Fibroblast of villous mesenchyme (primary cell): ENCODE measurements around the gene KRT15. TPM values are rescaled to one million over a fixed set of nuclear protein-coding genes. Genes with fewer than 3 reads are reported as not detected.

ENCODE experiments used
- DNase-seq: peaks from one replicate; pipeline ENCODE4 v3.0.0-alpha.2; 2010; ENCODE audit warnings: low read depth
- H3K4me3 ChIP-seq: 2 replicates; pipeline ENCODE4 v1.5.1; 2011; ENCODE audit warnings: low read depth, mild to moderate bottlenecking, low read length
- CTCF ChIP-seq: IDR thresholded peaks from 2 replicates; pipeline ENCODE4 v1.5.1; 2012; ENCODE audit warnings: low read depth, mild to moderate bottlenecking, low read length; ENCODE audit not compliant: insufficient read depth
- total RNA-seq: library from RNA; depleted of rRNA; stranded (reverse); fragments of >200 nt; gene quantifications from 2 replicates; pipeline ENCODE4 v1.2.3, GENCODE V29; 2012

Gene KRT15
- total RNA-seq, 1 donor = 0.43 TPM

GRCh38 chr17:41513168-41513547 is 5.5 kb downstream of the KRT15 start:
- no peak for TF ChIP-seq CTCF
- DNase-seq = no peak
- H3K4me3 ChIP-seq = no peak overlapping the region

GRCh38 chr17:41512546-41513167 is 6.0 kb downstream of the KRT15 start:
- DNase-seq = no peak
- no peak overlapping the region for H3K4me3 ChIP-seq
- TF ChIP-seq CTCF = no peak

- no peak for TF ChIP-seq CTCF
- DNase-seq = no peak
- H3K4me3 ChIP-seq = no peak overlapping the region
Measured at GRCh38 chr17:41511716-41512115, 7.0 kb downstream of the KRT15 start.

GRCh38 chr17:41511116-41511515 is 7.6 kb downstream of the KRT15 start:
- no peak overlapping the region for H3K4me3 ChIP-seq
- no peak for TF ChIP-seq CTCF
- DNase-seq = no peak

- TF ChIP-seq CTCF = no peak
- H3K4me3 ChIP-seq = no peak overlapping the region
- no peak for DNase-seq
Measured at GRCh38 chr17:41510251-41511065, 8.2 kb downstream of the KRT15 start.

- TF ChIP-seq CTCF = no peak
- DNase-seq = no peak
- no peak overlapping the region for H3K4me3 ChIP-seq
Measured at GRCh38 chr17:41507315-41507880, 11.3 kb downstream of the KRT15 start.
